Central memory CD8-positive, alpha-beta T cell (primary cell): ENCODE results near the gene SPATA6L.

Experiments used
- ATAC-seq: fragments of 150-1000 bp; cut with Tn5 transposase; replicated peaks from 2 replicates; pipeline ENCODE4 v1.10.0; 2022; ENCODE audit warnings: mild to moderate bottlenecking, moderate FRiP score, moderate number of reproducible peaks; ENCODE audit not compliant: poor library complexity, severe bottlenecking; ENCODE audit errors: extremely low read depth
- DNase-seq, 2 donors: peaks; one replicate each; pipeline ENCODE4 v3.0.0; 2021; ENCODE audit warnings: low spot score in 2 of 2
- H3K27ac Mint-ChIP-seq: one replicate; pipeline ENCODE4 v1.8.0; 2022; ENCODE audit warnings: low read depth, mild to moderate bottlenecking, moderate library complexity, mixed read lengths
- H3K27me3 Mint-ChIP-seq: one replicate; pipeline ENCODE4 v1.8.0; 2022; ENCODE audit warnings: mixed read lengths
- H3K36me3 Mint-ChIP-seq: one replicate; pipeline ENCODE4 v1.8.0; 2022; ENCODE audit warnings: mild to moderate bottlenecking, moderate library complexity, mixed read lengths; ENCODE audit not compliant: insufficient read depth
- H3K4me1 Mint-ChIP-seq: one replicate; pipeline ENCODE4 v1.8.0; 2022; ENCODE audit warnings: mixed read lengths
- H3K4me3 Mint-ChIP-seq: one replicate; pipeline ENCODE4 v1.8.0; 2022; ENCODE audit warnings: mild to moderate bottlenecking, moderate library complexity, mixed read lengths
- H3K9me3 Mint-ChIP-seq: one replicate; pipeline ENCODE4 v1.8.0; 2022; ENCODE audit warnings: mixed read lengths

The SPATA6L gene

GRCh38 chr9:4590430-4591122 lies 75.7 kb downstream of the SPATA6L start:
- no peak overlapping the region for H3K27ac Mint-ChIP-seq
- no peaks in the 10 kb centered on the region for H3K27me3 Mint-ChIP-seq
- DNase-seq, result no peak
- H3K9me3 Mint-ChIP-seq, result no peaks in the 10 kb centered on the region
- peaks cover 10% of the 10 kb centered on the region for H3K4me1 Mint-ChIP-seq
- peaks cover 5% of the 10 kb centered on the region for H3K36me3 Mint-ChIP-seq
- ATAC-seq, result no peak
- no peak overlapping the region for H3K4me3 Mint-ChIP-seq

- Mint-ChIP-seq H3K4me3 (no peak overlapping the region), H3K27me3 (no peaks in the 10 kb centered on the region), H3K9me3 (no peaks in the 10 kb centered on the region), H3K4me1 (peaks cover 4% of the 10 kb centered on the region), H3K36me3 (peaks cover 2% of the 10 kb centered on the region), H3K27ac (no peak overlapping the region)
- no peak for DNase-seq
- ATAC-seq, result no peak
Observed at GRCh38 chr9:4588721-4589120, 77.6 kb downstream of the SPATA6L start.

GRCh38 chr9:4585135-4585534 lies 81.1 kb downstream of the SPATA6L start:
- H3K4me3 Mint-ChIP-seq, result no peak overlapping the region
- no peak overlapping the region for H3K27ac Mint-ChIP-seq
- no peak for DNase-seq
- peaks cover 4% of the 10 kb centered on the region for H3K4me1 Mint-ChIP-seq
- no peak for ATAC-seq
- H3K36me3 Mint-ChIP-seq, result peaks cover 2% of the 10 kb centered on the region
- H3K9me3 Mint-ChIP-seq, result no peaks in the 10 kb centered on the region
- no peaks in the 10 kb centered on the region for H3K27me3 Mint-ChIP-seq

GRCh38 chr9:4584636-4585035 lies 81.6 kb downstream of the SPATA6L start:
- Mint-ChIP-seq H3K9me3 (no peaks in the 10 kb centered on the region), H3K4me1 (peaks cover 4% of the 10 kb centered on the region), H3K27ac (no peak overlapping the region), H3K36me3 (peaks cover 2% of the 10 kb centered on the region), H3K4me3 (no peak overlapping the region), H3K27me3 (no peaks in the 10 kb centered on the region)
- DNase-seq (no peak), ATAC-seq (no peak)

GRCh38 chr9:4583001-4583400 lies 83.3 kb downstream of the SPATA6L start:
- H3K9me3 Mint-ChIP-seq, result no peaks in the 10 kb centered on the region
- no peak overlapping the region for H3K27ac Mint-ChIP-seq
- no peak overlapping the region for H3K4me3 Mint-ChIP-seq
- no peak for DNase-seq
- no peaks in the 10 kb centered on the region for H3K27me3 Mint-ChIP-seq
- H3K36me3 Mint-ChIP-seq, result no peaks in the 10 kb centered on the region
- ATAC-seq, result no peak
- peaks cover 4% of the 10 kb centered on the region for H3K4me1 Mint-ChIP-seq

- Mint-ChIP-seq H3K4me3 (no peak overlapping the region), H3K27ac (no peak overlapping the region), H3K4me1 (peaks cover 4% of the 10 kb centered on the region), H3K9me3 (no peaks in the 10 kb centered on the region), H3K36me3 (no peaks in the 10 kb centered on the region), H3K27me3 (no peaks in the 10 kb centered on the region)
- DNase-seq (no peak), ATAC-seq (no peak)
Observed at GRCh38 chr9:4581861-4582565, 84.3 kb downstream of the SPATA6L start.

- Mint-ChIP-seq H3K4me1 (peaks cover 4% of the 10 kb centered on the region), H3K9me3 (no peaks in the 10 kb centered on the region), H3K36me3 (no peaks in the 10 kb centered on the region), H3K27me3 (no peaks in the 10 kb centered on the region), H3K4me3 (no peak overlapping the region), H3K27ac (no peak overlapping the region)
- DNase-seq, result no peak
- no peak for ATAC-seq
Observed at GRCh38 chr9:4581035-4581760, 85.1 kb downstream of the SPATA6L start.

- Mint-ChIP-seq H3K27ac (no peak overlapping the region), H3K4me3 (no peak overlapping the region), H3K27me3 (no peaks in the 10 kb centered on the region), H3K4me1 (peaks cover 13% of the 10 kb centered on the region), H3K9me3 (no peaks in the 10 kb centered on the region), H3K36me3 (no peaks in the 10 kb centered on the region)
- DNase-seq, result no peak
- no peak for ATAC-seq
Observed at GRCh38 chr9:4579001-4579400, 87.3 kb downstream of the SPATA6L start.

GRCh38 chr9:4576448-4576847 lies 89.8 kb downstream of the SPATA6L start:
- DNase-seq, result no peak
- Mint-ChIP-seq H3K27me3 (no peaks in the 10 kb centered on the region), H3K9me3 (no peaks in the 10 kb centered on the region), H3K27ac (no peak overlapping the region), H3K36me3 (peaks cover 3% of the 10 kb centered on the region), H3K4me1 (peaks cover 36% of the 10 kb centered on the region), H3K4me3 (no peak overlapping the region)
- ATAC-seq, result no peak

GRCh38 chr9:4575997-4576396 lies 90.3 kb downstream of the SPATA6L start:
- Mint-ChIP-seq H3K27me3 (no peaks in the 10 kb centered on the region), H3K9me3 (no peaks in the 10 kb centered on the region), H3K4me1 (peaks cover 36% of the 10 kb centered on the region), H3K36me3 (peaks cover 3% of the 10 kb centered on the region), H3K27ac (no peak overlapping the region), H3K4me3 (no peak overlapping the region)
- no peak for ATAC-seq
- DNase-seq, result no peak

- Mint-ChIP-seq H3K9me3 (no peaks in the 10 kb centered on the region), H3K4me1 (peaks cover 36% of the 10 kb centered on the region), H3K27ac (peak overlapping the region; percentile 30), H3K4me3 (no peak overlapping the region), H3K36me3 (peaks cover 3% of the 10 kb centered on the region), H3K27me3 (no peaks in the 10 kb centered on the region)
- peak; percentile 56 for ATAC-seq
- no peak for DNase-seq
Observed at GRCh38 chr9:4574657-4575243, 91.5 kb downstream of the SPATA6L start.

- no peak for DNase-seq
- H3K27ac Mint-ChIP-seq, result peak overlapping the region; percentile 88
- H3K27me3 Mint-ChIP-seq, result no peaks in the 10 kb centered on the region
- no peak for ATAC-seq
- H3K4me3 Mint-ChIP-seq, result no peak overlapping the region
- peaks cover 3% of the 10 kb centered on the region for H3K36me3 Mint-ChIP-seq
- H3K4me1 Mint-ChIP-seq, result peaks cover 36% of the 10 kb centered on the region
- H3K9me3 Mint-ChIP-seq, result no peaks in the 10 kb centered on the region
Observed at GRCh38 chr9:4573634-4574389, 92.5 kb downstream of the SPATA6L start.
